Activated CD8-positive, alpha-beta memory T cell treated with anti-CD3 and anti-CD28 coated beads, Interleukin-2, amount 50 U/mL, for 1 hour (primary cell): Measurements from ENCODE around the gene PWWP2B.

Experiments used
- DNase-seq: peaks from one replicate; pipeline ENCODE4 v3.0.0-alpha.2; 2020; ENCODE audit errors: extremely low read depth

Gene PWWP2B

GRCh38 chr10:132394201-132394811 is 2.7 kb upstream of the PWWP2B start:
- no peak for DNase-seq

- no peak for DNase-seq
Measured at GRCh38 chr10:132394936-132395703, 1.9 kb upstream of the PWWP2B start.

- DNase-seq: no peak
Measured at GRCh38 chr10:132395704-132396493, 1.1 kb upstream of the PWWP2B start.

GRCh38 chr10:132396494-132397035 is 435 bp upstream of the PWWP2B start:
- DNase-seq: no peak

- DNase-seq: no peak
Measured at GRCh38 chr10:132397671-132398565, 918 bp downstream of the PWWP2B start.

GRCh38 chr10:132398566-132398991 is 1.6 kb downstream of the PWWP2B start:
- DNase-seq: no peak

- DNase-seq: no peak
Measured at GRCh38 chr10:132399117-132400035, 2.4 kb downstream of the PWWP2B start.

GRCh38 chr10:132400041-132400546 is 3.1 kb downstream of the PWWP2B start:
- DNase-seq: no peak

- no peak for DNase-seq
Measured at GRCh38 chr10:132400547-132401151, 3.6 kb downstream of the PWWP2B start.

- no peak for DNase-seq
Measured at GRCh38 chr10:132401401-132402118, 4.6 kb downstream of the PWWP2B start.

- no peak for DNase-seq
Measured at GRCh38 chr10:132402781-132403241, 5.8 kb downstream of the PWWP2B start.

- DNase-seq: no peak
Measured at GRCh38 chr10:132403511-132404168, 6.6 kb downstream of the PWWP2B start.

- DNase-seq: no peak
Measured at GRCh38 chr10:132404169-132404880, 7.3 kb downstream of the PWWP2B start.

GRCh38 chr10:132404911-132405462 is 8.0 kb downstream of the PWWP2B start:
- DNase-seq: no peak

GRCh38 chr10:132405463-132405991 is 8.5 kb downstream of the PWWP2B start:
- DNase-seq: no peak

GRCh38 chr10:132406181-132406580 is 9.2 kb downstream of the PWWP2B start:
- no peak for DNase-seq

GRCh38 chr10:132406750-132407149 is 9.8 kb downstream of the PWWP2B start:
- no peak for DNase-seq
